ENCODE measurements around the gene PNMA8A.
A peak's percentile ranks its signal among the peaks of the same experiment; 100 is the strongest.

GRCh38 chr19:46515879-46516350 lies 44.6 kb upstream of the PNMA8A start:
- TF ChIP-seq EZH2phosphoT487 (IDR thresholded peaks at IDR 0.05; ENCODE audit: borderline replicate concordance, low read depth, low read length) (no peak), CTCF (conservative IDR thresholded peaks at IDR 0.05; ENCODE audit: low read length) (peak; percentile 83)
